K562 (cell line): ENCODE results near the gene HEATR3. TPM values are rescaled to one million over a fixed set of nuclear protein-coding genes. Genes with fewer than 3 reads are reported as not detected.

Experiments used
- ATAC-seq: fragments of 200-7000 bp; cut with Tn5 transposase; 3 replicates; pipeline ENCODE4 v1.9.1; 2020; ENCODE audit warnings: moderate library complexity
- BruUV-seq: library from RNA; stranded (reverse); fragments of 400-500 nt; replicated peaks from 2 replicates; lab custom pipeline; 2021; lab: Mats Ljungman, UMichigan
- CTCF ChIA-PET: fragments of 300-600 bp; formaldehyde crosslinking; extraction: SDS; loops from one replicate; lab custom pipeline; 2021; ENCODE audit warnings: low intra/inter-chr PET ratio; lab: Yijun Ruan, JAX
- POLR2A ChIA-PET: fragments of 300-600, 350-650 bp; sonication (Branson Sonifier 250); formaldehyde crosslinking; extraction: SDS; loops from one replicate; lab custom pipeline; 2021; ENCODE audit warnings: antibody characterized with exemption, inconsistent platforms; lab: Yijun Ruan, JAX
- DNase-seq, 4 experiments: peaks; one replicate each; pipeline versions ENCODE4 v3.0.0 to v3.0.0-alpha.2; 2011 to 2018; ENCODE audit warnings: low spot score in 3 of 4, mixed read lengths in 3 of 4; ENCODE audit errors: extremely low read depth in 1 of 4
- FAIRE-seq: peaks from 2 replicates; lab custom pipeline; 2011; peaks lifted over from hg19 to GRCh38; lab: Jason Lieb, UNC
- H2AFZ ChIP-seq: 2 replicates; pipeline ENCODE4 v1.6.0; 2011; ENCODE audit warnings: low read depth, low read length, control low read depth, inconsistent platforms
- H3K27ac ChIP-seq: fragments of 200-600 bp; 3 replicates; pipeline ENCODE4 v1.8.0; 2011; ENCODE audit warnings: low read depth, mild to moderate bottlenecking, control low read depth, inconsistent platforms, low read length, moderate library complexity, mixed read lengths; ENCODE audit errors: extremely low read depth
- H3K27me3 ChIP-seq, 2 experiments: fragments of 300-600 bp in 1 of 2; 2 replicates in 1 of 2; 3 replicates in 1 of 2; pipeline versions ENCODE4 v1.6.0 to v1.8.0; 2011; ENCODE audit warnings: inconsistent platforms in 2 of 2, low read length in 2 of 2, mild to moderate bottlenecking in 1 of 2, mixed read lengths in 1 of 2, moderate library complexity in 1 of 2; ENCODE audit not compliant: control insufficient read depth in 2 of 2, insufficient read depth in 2 of 2
- H3K36me3 ChIP-seq: fragments of 300-600 bp; 3 replicates; pipeline ENCODE4 v1.8.0; 2011; ENCODE audit warnings: mild to moderate bottlenecking, low read length, inconsistent platforms; ENCODE audit not compliant: control insufficient read depth, insufficient read depth
- H3K4me1 ChIP-seq, 2 experiments: fragments of 200-600 bp in 1 of 2; replicated peaks in 1 of 2; 2 replicates in 1 of 2; 3 replicates in 1 of 2; pipeline versions ENCODE4 v1.5.1 to v1.8.0; 2011; ENCODE audit warnings: inconsistent platforms in 2 of 2, low read length in 2 of 2, mild to moderate bottlenecking in 1 of 2, mixed read lengths in 1 of 2, moderate library complexity in 1 of 2; ENCODE audit not compliant: control insufficient read depth in 2 of 2, insufficient read depth in 2 of 2
- H3K4me2 ChIP-seq: 2 replicates; pipeline ENCODE4 v1.6.1; 2011; ENCODE audit warnings: low read length, control low read depth, inconsistent platforms, mixed read lengths; ENCODE audit not compliant: insufficient read depth
- H3K4me3 ChIP-seq: fragments of 200-600 bp; sonication (generic), shearing (Covaris generic); 2 replicates; pipeline ENCODE4 v1.5.1; 2016; ENCODE audit warnings: control low read depth, inconsistent platforms
- H3K79me2 ChIP-seq: fragments of 200-600 bp; 3 replicates; pipeline ENCODE4 v1.8.0; 2011; ENCODE audit warnings: low read length, inconsistent platforms; ENCODE audit not compliant: control insufficient read depth, insufficient read depth
- H3K9ac ChIP-seq, 2 experiments: 2 replicates each; pipeline versions ENCODE4 v1.6.0 to v1.6.1; 2011; ENCODE audit warnings: low read depth in 2 of 2, low read length in 2 of 2, control low read depth in 1 of 2, inconsistent platforms in 1 of 2, mild to moderate bottlenecking in 1 of 2, mixed read lengths in 1 of 2; ENCODE audit not compliant: insufficient read depth in 1 of 2
- H3K9me1 ChIP-seq: one replicate; pipeline ENCODE4 v1.6.0; 2011; ENCODE audit warnings: inconsistent platforms, mild to moderate bottlenecking, low read length, moderate library complexity; ENCODE audit not compliant: control insufficient read depth, insufficient read depth
- H3K9me3 ChIP-seq: replicated peaks from 2 replicates; pipeline ENCODE4 v1.5.1; 2011; ENCODE audit warnings: low read depth, low read length, inconsistent platforms; ENCODE audit not compliant: control insufficient read depth, insufficient read depth
- H4K20me1 ChIP-seq: replicated peaks from 2 replicates; pipeline ENCODE4 v1.6.1; 2011; ENCODE audit warnings: low read length, inconsistent platforms, mixed read lengths; ENCODE audit not compliant: control insufficient read depth, insufficient read depth
- CTBP1 ChIP-seq: fragments of 450-650 bp; IDR thresholded peaks from 2 replicates; pipeline ENCODE4 v1.6.1; 2016; ENCODE audit warnings: borderline replicate concordance
- EHMT2 ChIP-seq: fragments of 450-650 bp; IDR thresholded peaks from 2 replicates; pipeline ENCODE4 v1.6.1; 2018; ENCODE audit warnings: antibody characterized with exemption
- ETV6 ChIP-seq, 3 experiments: fragments of 150-350 bp in 1 of 3; sonication (generic) in 1 of 3; formaldehyde crosslinking in 1 of 3; IDR thresholded peaks; 2 replicates each; pipeline versions ENCODE4 v1.6.1 to v1.8.0; 2014 to 2022; ENCODE audit warnings: borderline replicate concordance in 2 of 3, low read depth in 2 of 3, antibody characterized with exemption in 1 of 3, low read length in 1 of 3, mild to moderate bottlenecking in 1 of 3, missing genetic modification reagents in 1 of 3
- FOXA3 ChIP-seq, 2 experiments: fragments of 450-650 bp in 1 of 2; sonication (generic) in 1 of 2; formaldehyde crosslinking; IDR thresholded peaks in 1 of 2; conservative IDR thresholded peaks in 1 of 2; 2 replicates each; pipeline versions ENCODE4 v1.4.0 to v1.8.0; 2020 to 2022; ENCODE audit warnings: mild to moderate bottlenecking in 2 of 2, missing genetic modification reagents in 1 of 2
- HDAC1 ChIP-seq, 2 experiments: fragments of 450-650 bp; IDR thresholded peaks; 2 replicates each; pipeline ENCODE4 v1.6.1; 2016 to 2017; ENCODE audit warnings: inconsistent platforms in 1 of 2, mild to moderate bottlenecking in 1 of 2, moderate library complexity in 1 of 2
- HDAC6 ChIP-seq: IDR thresholded peaks from 2 replicates; pipeline ENCODE4 v1.6.1; 2012; ENCODE audit warnings: low read depth, mild to moderate bottlenecking, control low read depth, inconsistent platforms, low read length, moderate library complexity
- NFE2 ChIP-seq: IDR thresholded peaks from 2 replicates; pipeline ENCODE4 v1.6.1; 2014; ENCODE audit warnings: antibody characterized with exemption, low read depth
- NR2C2 ChIP-seq, 2 experiments: fragments of 200-800 bp in 1 of 2; sonication (Bioruptor generic) in 1 of 2; sonication (generic) in 1 of 2; formaldehyde crosslinking in 1 of 2; IDR thresholded peaks; 2 replicates each; pipeline versions ENCODE4 v1.6.1 to v1.8.0; 2016 to 2022; ENCODE audit warnings: mild to moderate bottlenecking in 1 of 2, missing compliant biosample characterization in 1 of 2, missing genetic modification characterization in 1 of 2, missing genetic modification reagents in 1 of 2
- PKNOX1 ChIP-seq: fragments of 450-650 bp; IDR thresholded peaks from 2 replicates; pipeline ENCODE4 v1.6.1; 2016
- SPI1 ChIP-seq: IDR thresholded peaks from 2 replicates; pipeline ENCODE4 v1.6.1; 2011; ENCODE audit warnings: low read depth, low read length, control low read depth, borderline replicate concordance
- ZNF316 ChIP-seq: fragments of 450-650 bp; IDR thresholded peaks from 2 replicates; pipeline ENCODE4 v1.6.1; 2016
- ZNF395 ChIP-seq: fragments of 200-800 bp; sonication (Bioruptor generic); IDR thresholded peaks from 2 replicates; pipeline ENCODE4 v1.6.1; 2017; ENCODE audit warnings: missing genetic modification characterization, missing compliant biosample characterization
- ZNF398 ChIP-seq: fragments of 250-450 bp; sonication (Bioruptor Pico); IDR thresholded peaks from 2 replicates; pipeline ENCODE4 v1.8.0; 2021; ENCODE audit warnings: moderate library complexity, mild to moderate bottlenecking, inconsistent platforms
- WGBS: fragments of 100-300 bp; shearing (Covaris generic); methylation state at CpG from one replicate; pipeline ENCODE4 v1.1.6; 2016; ENCODE audit warnings: low coverage, mixed read lengths; ENCODE audit not compliant: insufficient coverage; ENCODE audit errors: missing lambda C conversion rate; 5-methylcytosine and 5-hydroxymethylcytosine counted together
- in situ Hi-C: fragments of 300-500 bp; cut with MboI; formaldehyde crosslinking; loops from 4 replicates; pipeline ENCODE4 v1.15.0; 2018; ENCODE audit warnings: inconsistent platforms, mixed read lengths
- intact Hi-C: fragments of 100-400 bp; cut with micrococcal nuclease; formaldehyde crosslinking; loops from 2 replicates; pipeline ENCODE4 v1.14.2; 2022
- polyA plus RNA-seq, 8 experiments: library from polyadenylated mRNA; depleted of rRNA in 4 of 8; stranded (reverse) in 5 of 8; unstranded in 3 of 8; fragments of >200 nt; fragmentation: Nextera tagmentation in 2 of 8; fragmentation: Illumina TruSeq in 1 of 8; extraction: Ambion mirVana in 2 of 8; extraction: Trizol in 1 of 8; gene quantifications; 2 replicates each; pipeline versions ENCODE4 v1.2.1 to v1.2.3, GENCODE V29; 2011 to 2014; ENCODE audit warnings: inconsistent platforms in 1 of 8, missing spikeins in 1 of 8
- total RNA-seq, 7 experiments: library from RNA; depleted of rRNA in 6 of 7; stranded (reverse); fragments of >200 nt in 6 of 7; fragmentation: Illumina TruSeq in 2 of 7; extraction: Trizol in 2 of 7; gene quantifications; 2 replicates each; pipeline versions ENCODE4 v1.2.1 to v1.2.3, GENCODE V29; 2011 to 2021; ENCODE audit warnings: low replicate concordance in 1 of 7

The HEATR3 gene
- total and polyA plus RNA-seq, 9 of the 15 experiments (the other 6 are each of a cell fraction or from before 2014, with no cell fraction given), result 1.7 to 30.2 (median 18.8) TPM

GRCh38 chr16:50038756-50039529, 26.8 kb upstream of the HEATR3 start:
- peak; percentile 81 for ATAC-seq
- Histone ChIP-seq H3K9ac (no peak overlapping the region), H3K4me3 (no peak overlapping the region), H4K20me1 (no peaks in the 10 kb centered on the region), H3K4me2 (no peak overlapping the region; the same call in 1 of the 2 replicates), H3K27ac (no peak overlapping the region), H3K36me3 (peaks cover 24% of the 10 kb centered on the region; the same call in 1 of the 3 replicates), H3K27me3 (peaks cover under 1 to 2% of the 10 kb centered on the region in 2 experiments; a peak in 2 of 5 replicates), H3K4me1 (peaks cover 0 to 4% of the 10 kb centered on the region in 2 experiments; a peak in 3 of 5 replicates), H3K9me3 (no peaks in the 10 kb centered on the region), H3K9me1 (no peaks in the 10 kb centered on the region), H3K79me2 (no peaks in the 10 kb centered on the region), H2AFZ (no peak overlapping the region)
- intact Hi-C loops, result no loop called here
- in situ Hi-C loops, result no loop called here
- FAIRE-seq, result peak; percentile 48
- POLR2A ChIA-PET, result interaction anchor here (0.7 to 2.1 kb wide), 3 partner anchors 14 to 62 kb away, joined by 3 to 7 read pairs (median 4); partner anchors contain the start of genes CNEP1R1 and HEATR3
- peak in 2 of 4 experiments; percentile 26 to 35 for DNase-seq
- WGBS, result 21% methylated on average over 5 of the region's 5 CpGs
- no TSS peak for BruUV-seq
- CTCF ChIA-PET, result no interaction called here
- TF ChIP-seq HDAC6, result no peak
- no peak for TF ChIP-seq FOXA3 (CRISPR knock-in tag; conservative IDR thresholded peaks at IDR 0.05 in 1 of 2, IDR thresholded peaks at IDR 0.05 in 1 of 2)
- no peak for TF ChIP-seq ZNF395 (CRISPR knock-in tag)
- TF ChIP-seq PKNOX1, result peak; percentile 55
- TF ChIP-seq SPI1, result peak; percentile 54; the same call in 1 of the 2 replicates
- TF ChIP-seq EHMT2, result peak; percentile 36; the same call in 1 of the 2 replicates
- 0 out of 2 replicates have a peak, but pooled peaks have one; percentile 23 for TF ChIP-seq NFE2
- TF ChIP-seq CTBP1, result 0 out of 2 replicates have a peak, but pooled peaks have one; percentile 41
- no peak for TF ChIP-seq ZNF398 (CRISPR knock-in tag)
- peak; percentile 37; the same call in 1 of the 2 replicates for TF ChIP-seq ZNF316
- TF ChIP-seq HDAC1 (IDR thresholded peaks at IDR 0.05), result 0 out of 4 replicates have a peak, but pooled peaks of 1 of the 2 experiments have one; percentile 11
- TF ChIP-seq NR2C2 (CRISPR knock-in tag; IDR thresholded peaks at IDR 0.05), result no peak
- TF ChIP-seq NR2C2 (tag; IDR thresholded peaks at IDR 0.05), result peak; percentile 16; the same call in 1 of the 2 replicates
- TF ChIP-seq ETV6 (IDR thresholded peaks at IDR 0.05; ENCODE audit: borderline replicate concordance in 1 of 2, low read depth in 2 of 2, low read length in 1 of 2), result peak; percentile 42 to 47; a peak in 1 of 4 replicates
- no peak for TF ChIP-seq ETV6 (CRISPR knock-in tag; IDR thresholded peaks at IDR 0.05; ENCODE audit: borderline replicate concordance)
